HG02610 (cell line): ENCODE results near the gene RASA3.
"Not testable (repeated sequence)": the region's sequence is repeated elsewhere in the genome, so short reads cannot be mapped to it uniquely, and the experiment has no call there.

Experiments used
- ATAC-seq: cut with Tn5 transposase; IDR thresholded peaks from one replicate; pipeline ENCODE4 v1.9.1; 2021; ENCODE audit warnings: mild to moderate bottlenecking, moderate library complexity; ENCODE audit not compliant: unreplicated experiment

Gene RASA3

GRCh38 chr13:114025714-114026431, 106.5 kb downstream of the RASA3 start:
- ATAC-seq: no peak

- no peak for ATAC-seq
Observed at GRCh38 chr13:114025405-114025713, 107.1 kb downstream of the RASA3 start.

- ATAC-seq: no peak
Observed at GRCh38 chr13:114024603-114025404, 107.6 kb downstream of the RASA3 start.

- ATAC-seq: no peak
Observed at GRCh38 chr13:114023716-114024602, 108.5 kb downstream of the RASA3 start.

- ATAC-seq: no peak
Observed at GRCh38 chr13:114022876-114023275, 109.5 kb downstream of the RASA3 start.

- no peak for ATAC-seq
Observed at GRCh38 chr13:114022309-114022669, 110.1 kb downstream of the RASA3 start.

GRCh38 chr13:114021464-114022308, 110.7 kb downstream of the RASA3 start:
- no peak for ATAC-seq

GRCh38 chr13:114020750-114021463, 111.5 kb downstream of the RASA3 start:
- no peak for ATAC-seq

- ATAC-seq: not testable (repeated sequence)
Observed at GRCh38 chr13:114020134-114020533, 112.3 kb downstream of the RASA3 start.

- no peak for ATAC-seq
Observed at GRCh38 chr13:114019367-114019766, 113.1 kb downstream of the RASA3 start.

- no peak for ATAC-seq
Observed at GRCh38 chr13:114018461-114019055, 113.9 kb downstream of the RASA3 start.

- ATAC-seq: no peak
Observed at GRCh38 chr13:114017966-114018365, 114.5 kb downstream of the RASA3 start.

GRCh38 chr13:114017028-114017630, 115.3 kb downstream of the RASA3 start:
- ATAC-seq: no peak

GRCh38 chr13:114016321-114017027, 115.9 kb downstream of the RASA3 start:
- no peak for ATAC-seq

GRCh38 chr13:114015969-114016295, 116.5 kb downstream of the RASA3 start:
- ATAC-seq: no peak

GRCh38 chr13:114015111-114015968, 117.1 kb downstream of the RASA3 start:
- no peak for ATAC-seq

- no peak for ATAC-seq
Observed at GRCh38 chr13:114013952-114014629, 118.3 kb downstream of the RASA3 start.
